Measurements from ENCODE around the gene CCDC182.

DNA sequence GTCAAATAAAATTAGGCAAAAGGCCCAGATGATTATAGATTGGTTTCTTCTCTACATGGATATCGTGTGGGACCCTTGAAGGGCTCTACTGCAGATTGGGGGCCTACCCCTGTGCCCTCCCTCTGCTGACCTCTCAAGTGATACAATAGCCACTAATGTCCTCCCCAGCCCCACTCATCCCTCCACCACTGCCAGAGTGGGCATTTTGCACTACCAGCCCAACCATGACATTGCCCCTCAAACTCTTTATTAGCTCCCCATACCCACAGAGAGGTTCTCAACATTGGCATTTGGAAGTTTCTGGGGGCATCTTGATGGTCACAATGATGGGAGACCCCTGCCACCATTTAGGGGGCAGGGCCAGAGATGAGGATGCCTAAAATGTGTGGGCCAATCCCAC, 41.8 kb downstream of the CCDC182 start:
- TF ChIP-seq, protein P1, sequence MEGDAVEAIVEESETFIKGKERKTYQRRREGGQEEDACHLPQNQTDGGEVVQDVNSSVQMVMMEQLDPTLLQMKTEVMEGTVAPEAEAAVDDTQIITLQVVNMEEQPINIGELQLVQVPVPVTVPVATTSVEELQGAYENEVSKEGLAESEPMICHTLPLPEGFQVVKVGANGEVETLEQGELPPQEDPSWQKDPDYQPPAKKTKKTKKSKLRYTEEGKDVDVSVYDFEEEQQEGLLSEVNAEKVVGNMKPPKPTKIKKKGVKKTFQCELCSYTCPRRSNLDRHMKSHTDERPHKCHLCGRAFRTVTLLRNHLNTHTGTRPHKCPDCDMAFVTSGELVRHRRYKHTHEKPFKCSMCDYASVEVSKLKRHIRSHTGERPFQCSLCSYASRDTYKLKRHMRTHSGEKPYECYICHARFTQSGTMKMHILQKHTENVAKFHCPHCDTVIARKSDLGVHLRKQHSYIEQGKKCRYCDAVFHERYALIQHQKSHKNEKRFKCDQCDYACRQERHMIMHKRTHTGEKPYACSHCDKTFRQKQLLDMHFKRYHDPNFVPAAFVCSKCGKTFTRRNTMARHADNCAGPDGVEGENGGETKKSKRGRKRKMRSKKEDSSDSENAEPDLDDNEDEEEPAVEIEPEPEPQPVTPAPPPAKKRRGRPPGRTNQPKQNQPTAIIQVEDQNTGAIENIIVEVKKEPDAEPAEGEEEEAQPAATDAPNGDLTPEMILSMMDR (IDR thresholded peaks at IDR 0.05) = no peak
- no peak for TF ChIP-seq EP300 (IDR thresholded peaks at IDR 0.05; ENCODE audit: low read depth)
- TF ChIP-seq POLR2A (IDR thresholded peaks at IDR 0.05) = no peak
- no peak for TF ChIP-seq POLR2AphosphoS5 (IDR thresholded peaks at IDR 0.05)

Measured in transverse colon (tissue), 4 donors.